Measurements from ENCODE around the gene ANKFN1. TPM values are rescaled to one million over a fixed set of nuclear protein-coding genes. Genes with fewer than 3 reads are reported as not detected.

Gene ANKFN1
- total RNA-seq, 1 experiment from 2014 or later: not detected

DNA sequence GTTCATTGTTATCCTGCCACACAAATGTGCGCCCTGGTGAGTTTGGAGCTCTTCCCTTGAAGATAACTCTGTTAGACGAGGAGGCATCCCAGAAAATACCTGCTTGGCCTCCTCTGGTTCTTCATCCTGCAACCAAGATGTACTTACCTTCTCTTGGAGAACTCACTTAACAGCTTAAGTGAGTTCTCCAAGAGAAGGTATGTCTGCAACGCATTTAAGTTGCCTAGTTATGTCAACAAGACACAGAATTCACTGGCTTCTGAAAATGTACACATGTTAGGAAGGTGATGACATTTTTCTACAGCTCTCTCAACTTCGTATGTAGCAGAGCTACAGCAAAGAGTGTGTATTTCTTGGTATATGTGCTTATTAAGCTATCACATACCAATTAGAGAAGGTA, 361.6 kb downstream of the ANKFN1 start:
- ChIA-PET CTCF (no interaction called here), POLR2A (no interaction called here)
- no peak for ATAC-seq
- in situ Hi-C loops (cut with HindIII; ENCODE audit: low pct_unique_long_range_greater_than_20kb, low sequenced_read_pairs) (no loop called here), intact Hi-C loops (cut with micrococcal nuclease; ENCODE audit: unreplicated experiment) (no loop called here)
- Histone ChIP-seq H3K27ac (ENCODE audit: low read length) (no peak overlapping the region), H3K36me3 (ENCODE audit: control insufficient read depth, insufficient read depth, low read length) (no peaks in the 10 kb centered on the region), H3K27me3 (ENCODE audit: control insufficient read depth, insufficient read depth, low read length) (peaks cover 5% of the 10 kb centered on the region; the same call in 1 of the 2 replicates), H3K4me1 (ENCODE audit: control insufficient read depth, insufficient read depth, low read length) (no peaks in the 10 kb centered on the region), H3K9me3 (ENCODE audit: control insufficient read depth, insufficient read depth, low read depth, low read length) (no peaks in the 10 kb centered on the region), H3K4me3 (ENCODE audit: low read depth in 2 of 2, low read length in 2 of 2) (no peak overlapping the region)
- TF ChIP-seq, protein P1, sequence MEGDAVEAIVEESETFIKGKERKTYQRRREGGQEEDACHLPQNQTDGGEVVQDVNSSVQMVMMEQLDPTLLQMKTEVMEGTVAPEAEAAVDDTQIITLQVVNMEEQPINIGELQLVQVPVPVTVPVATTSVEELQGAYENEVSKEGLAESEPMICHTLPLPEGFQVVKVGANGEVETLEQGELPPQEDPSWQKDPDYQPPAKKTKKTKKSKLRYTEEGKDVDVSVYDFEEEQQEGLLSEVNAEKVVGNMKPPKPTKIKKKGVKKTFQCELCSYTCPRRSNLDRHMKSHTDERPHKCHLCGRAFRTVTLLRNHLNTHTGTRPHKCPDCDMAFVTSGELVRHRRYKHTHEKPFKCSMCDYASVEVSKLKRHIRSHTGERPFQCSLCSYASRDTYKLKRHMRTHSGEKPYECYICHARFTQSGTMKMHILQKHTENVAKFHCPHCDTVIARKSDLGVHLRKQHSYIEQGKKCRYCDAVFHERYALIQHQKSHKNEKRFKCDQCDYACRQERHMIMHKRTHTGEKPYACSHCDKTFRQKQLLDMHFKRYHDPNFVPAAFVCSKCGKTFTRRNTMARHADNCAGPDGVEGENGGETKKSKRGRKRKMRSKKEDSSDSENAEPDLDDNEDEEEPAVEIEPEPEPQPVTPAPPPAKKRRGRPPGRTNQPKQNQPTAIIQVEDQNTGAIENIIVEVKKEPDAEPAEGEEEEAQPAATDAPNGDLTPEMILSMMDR (IDR thresholded peaks at IDR 0.05): no peak
- no peak for TF ChIP-seq POLR2AphosphoS5 (IDR thresholded peaks at IDR 0.05; ENCODE audit: low read depth, low read length)
- TF ChIP-seq SIN3A (IDR thresholded peaks at IDR 0.05; ENCODE audit: borderline replicate concordance, insufficient read depth, low read depth, low read length): no peak
- TF ChIP-seq, protein P2, sequence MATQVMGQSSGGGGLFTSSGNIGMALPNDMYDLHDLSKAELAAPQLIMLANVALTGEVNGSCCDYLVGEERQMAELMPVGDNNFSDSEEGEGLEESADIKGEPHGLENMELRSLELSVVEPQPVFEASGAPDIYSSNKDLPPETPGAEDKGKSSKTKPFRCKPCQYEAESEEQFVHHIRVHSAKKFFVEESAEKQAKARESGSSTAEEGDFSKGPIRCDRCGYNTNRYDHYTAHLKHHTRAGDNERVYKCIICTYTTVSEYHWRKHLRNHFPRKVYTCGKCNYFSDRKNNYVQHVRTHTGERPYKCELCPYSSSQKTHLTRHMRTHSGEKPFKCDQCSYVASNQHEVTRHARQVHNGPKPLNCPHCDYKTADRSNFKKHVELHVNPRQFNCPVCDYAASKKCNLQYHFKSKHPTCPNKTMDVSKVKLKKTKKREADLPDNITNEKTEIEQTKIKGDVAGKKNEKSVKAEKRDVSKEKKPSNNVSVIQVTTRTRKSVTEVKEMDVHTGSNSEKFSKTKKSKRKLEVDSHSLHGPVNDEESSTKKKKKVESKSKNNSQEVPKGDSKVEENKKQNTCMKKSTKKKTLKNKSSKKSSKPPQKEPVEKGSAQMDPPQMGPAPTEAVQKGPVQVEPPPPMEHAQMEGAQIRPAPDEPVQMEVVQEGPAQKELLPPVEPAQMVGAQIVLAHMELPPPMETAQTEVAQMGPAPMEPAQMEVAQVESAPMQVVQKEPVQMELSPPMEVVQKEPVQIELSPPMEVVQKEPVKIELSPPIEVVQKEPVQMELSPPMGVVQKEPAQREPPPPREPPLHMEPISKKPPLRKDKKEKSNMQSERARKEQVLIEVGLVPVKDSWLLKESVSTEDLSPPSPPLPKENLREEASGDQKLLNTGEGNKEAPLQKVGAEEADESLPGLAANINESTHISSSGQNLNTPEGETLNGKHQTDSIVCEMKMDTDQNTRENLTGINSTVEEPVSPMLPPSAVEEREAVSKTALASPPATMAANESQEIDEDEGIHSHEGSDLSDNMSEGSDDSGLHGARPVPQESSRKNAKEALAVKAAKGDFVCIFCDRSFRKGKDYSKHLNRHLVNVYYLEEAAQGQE (IDR thresholded peaks at IDR 0.05; ENCODE audit: insufficient read depth in 1 of 2, low read depth in 2 of 2, low read length in 1 of 2): no peak
- no peak for TF ChIP-seq TCF7L2 (IDR thresholded peaks at IDR 0.05; ENCODE audit: low read depth, low read length)
- no TSS peak for BruUV-seq (replicated peaks)
- DNase-seq (ENCODE audit: low read depth, low spot score): no peak

DNA sequence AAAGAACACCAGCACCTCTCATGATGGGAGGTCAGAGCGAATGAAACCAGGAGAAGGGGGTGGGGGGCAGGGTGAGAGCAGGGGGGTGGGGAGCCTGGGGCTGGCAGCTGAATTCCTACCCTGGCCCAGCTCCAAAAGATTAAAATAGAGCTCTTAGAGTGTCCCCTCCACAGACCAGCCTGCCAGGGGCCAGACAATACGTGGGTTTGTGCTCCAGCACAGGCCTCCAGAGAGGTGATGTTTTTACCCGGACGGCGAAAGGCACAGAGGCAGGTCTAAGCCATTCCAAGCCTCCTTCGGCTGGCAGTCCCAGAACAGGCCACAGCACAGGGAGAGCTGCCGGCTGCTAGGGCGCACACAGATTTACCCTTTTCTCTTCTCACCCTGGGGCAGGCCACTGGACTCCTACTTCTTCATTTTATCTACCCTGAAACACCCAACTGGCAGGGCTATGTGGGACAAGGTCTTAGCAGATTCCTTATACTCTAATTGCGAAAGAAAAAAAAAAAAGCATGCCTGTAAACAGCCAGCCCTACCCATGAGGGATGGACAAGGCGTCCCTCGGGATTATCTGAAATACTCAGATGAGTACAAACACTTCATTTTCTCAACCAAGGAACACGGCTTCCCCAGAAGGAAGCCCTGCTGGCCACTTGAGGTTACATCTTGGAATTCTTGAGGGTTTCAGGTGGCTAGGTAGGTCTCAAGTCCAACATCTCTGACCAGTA, 368.3 kb downstream of the ANKFN1 start:
- no peak overlapping the region for H3K27ac ChIP-seq (ENCODE audit: low read length)
- in situ Hi-C loops (cut with HindIII; ENCODE audit: low pct_unique_long_range_greater_than_20kb, low sequenced_read_pairs) (no loop called here), intact Hi-C loops (cut with micrococcal nuclease; ENCODE audit: unreplicated experiment) (no loop called here)
- ATAC-seq (no peak), DNase-seq (ENCODE audit: low read depth, low spot score) (no peak)
- no TSS peak for BruUV-seq (replicated peaks)
- CTCF ChIA-PET: no interaction called here
- no peaks in the 10 kb centered on the region for H3K9me3 ChIP-seq (ENCODE audit: control insufficient read depth, insufficient read depth, low read depth, low read length)
- H3K36me3 ChIP-seq (ENCODE audit: control insufficient read depth, insufficient read depth, low read length): no peaks in the 10 kb centered on the region
- no peaks in the 10 kb centered on the region for H3K4me1 ChIP-seq (ENCODE audit: control insufficient read depth, insufficient read depth, low read length)
- H3K27me3 ChIP-seq (ENCODE audit: control insufficient read depth, insufficient read depth, low read length): peaks cover 8% of the 10 kb centered on the region; the same call in 1 of the 2 replicates
- POLR2A ChIA-PET: no interaction called here
- TF ChIP-seq POLR2AphosphoS5 (IDR thresholded peaks at IDR 0.05; ENCODE audit: low read depth, low read length): no peak
- TF ChIP-seq, protein P1 (IDR thresholded peaks at IDR 0.05): no peak
- TF ChIP-seq, protein P2 (IDR thresholded peaks at IDR 0.05; ENCODE audit: insufficient read depth in 1 of 2, low read depth in 2 of 2, low read length in 1 of 2): no peak
- no peak for TF ChIP-seq SIN3A (IDR thresholded peaks at IDR 0.05; ENCODE audit: borderline replicate concordance, insufficient read depth, low read depth, low read length)
- no peak for TF ChIP-seq TCF7L2 (IDR thresholded peaks at IDR 0.05; ENCODE audit: low read depth, low read length)
- H3K4me3 ChIP-seq (ENCODE audit: low read depth in 2 of 2, low read length in 2 of 2): no peak overlapping the region
